Activated CD4-positive, alpha-beta T cell treated with anti-CD3 and anti-CD28 coated beads for 36 hours (primary cell): ENCODE data around the gene FOXD4L3. TPM values are rescaled to one million over a fixed set of nuclear protein-coding genes. Genes with fewer than 3 reads are reported as not detected.
"Not testable (repeated sequence)": the region's sequence is repeated elsewhere in the genome, so short reads cannot be mapped to it uniquely, and the experiment has no call there.

Experiments used
- ATAC-seq: fragments of 200-7000 bp; cut with Tn5 transposase; one replicate; pipeline ENCODE4 v1.10.0; 2021; ENCODE audit warnings: mild to moderate bottlenecking, moderate library complexity
- CTCF ChIA-PET: fragments of 350-600 bp; sonication (Branson Sonifier 250); formaldehyde crosslinking; loops from one replicate; lab custom pipeline; 2021; ENCODE audit warnings: antibody characterized with exemption; lab: Charles Lee
- POLR2A ChIA-PET: fragments of 350-600 bp; sonication (Branson Sonifier 250); formaldehyde crosslinking; loops from one replicate; lab custom pipeline; 2021; ENCODE audit warnings: antibody characterized with exemption, inconsistent platforms; lab: Charles Lee
- DNase-seq: peaks from one replicate; pipeline ENCODE4 v3.0.0-alpha.2; 2020
- H3K27ac Mint-ChIP-seq: one replicate; pipeline ENCODE4 v1.8.0; 2021; ENCODE audit warnings: mixed read lengths
- H3K27me3 Mint-ChIP-seq: one replicate; pipeline ENCODE4 v1.8.0; 2021; ENCODE audit warnings: mixed read lengths
- H3K36me3 Mint-ChIP-seq: one replicate; pipeline ENCODE4 v1.8.0; 2021; ENCODE audit warnings: low read depth, mixed read lengths
- H3K4me1 Mint-ChIP-seq: one replicate; pipeline ENCODE4 v1.8.0; 2021; ENCODE audit warnings: mixed read lengths
- H3K4me3 Mint-ChIP-seq: one replicate; pipeline ENCODE4 v1.8.0; 2021; ENCODE audit warnings: mild to moderate bottlenecking, moderate library complexity, mixed read lengths
- H3K9me3 Mint-ChIP-seq: one replicate; pipeline ENCODE4 v1.8.0; 2021; ENCODE audit warnings: low read depth, mixed read lengths
- intact Hi-C, 2 experiments: fragments of 100-400 bp; cut with DNase I in 1 of 2; cut with micrococcal nuclease in 1 of 2; formaldehyde crosslinking; loops; one replicate each; pipeline versions ENCODE4 v1.14.2 to v1.15.1; 2022 to 2024; cut with DNase I, micrococcal nuclease
- total RNA-seq, 2 experiments: library from RNA; stranded (reverse); gene quantifications; one replicate each; pipeline ENCODE4 v1.2.3, GENCODE V29; 2021

The FOXD4L3 gene
- total RNA-seq, 2 experiments from 2014 or later, result not detected

DNA sequence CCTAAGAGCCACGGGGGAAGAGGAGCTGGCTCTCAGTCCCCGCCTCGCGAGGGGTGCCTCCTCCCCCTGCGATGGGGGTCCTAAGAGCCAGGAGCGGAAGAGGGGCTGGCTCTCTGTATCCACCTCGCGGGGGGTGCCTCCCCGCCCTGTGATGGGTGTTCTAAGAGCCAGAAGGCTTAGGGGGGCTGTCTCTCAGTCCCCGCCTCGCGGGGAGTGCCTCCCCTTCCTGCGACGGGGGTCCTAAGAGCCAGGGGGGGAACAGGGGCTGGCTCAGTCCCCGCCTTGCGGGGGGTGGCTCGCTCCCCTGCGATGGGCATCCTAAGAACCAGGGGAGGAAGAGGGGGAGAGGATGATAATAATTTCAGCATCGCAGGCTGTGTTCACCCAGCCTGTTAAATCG, 21.9 kb downstream of the FOXD4L3 start:
- CTCF ChIA-PET, intact Hi-C loops, H3K4me3 Mint-ChIP-seq, H3K4me1 Mint-ChIP-seq, ATAC-seq, POLR2A ChIA-PET, H3K27me3 Mint-ChIP-seq, H3K27ac Mint-ChIP-seq, DNase-seq, H3K36me3 Mint-ChIP-seq, H3K9me3 Mint-ChIP-seq: not testable (repeated sequence)

DNA sequence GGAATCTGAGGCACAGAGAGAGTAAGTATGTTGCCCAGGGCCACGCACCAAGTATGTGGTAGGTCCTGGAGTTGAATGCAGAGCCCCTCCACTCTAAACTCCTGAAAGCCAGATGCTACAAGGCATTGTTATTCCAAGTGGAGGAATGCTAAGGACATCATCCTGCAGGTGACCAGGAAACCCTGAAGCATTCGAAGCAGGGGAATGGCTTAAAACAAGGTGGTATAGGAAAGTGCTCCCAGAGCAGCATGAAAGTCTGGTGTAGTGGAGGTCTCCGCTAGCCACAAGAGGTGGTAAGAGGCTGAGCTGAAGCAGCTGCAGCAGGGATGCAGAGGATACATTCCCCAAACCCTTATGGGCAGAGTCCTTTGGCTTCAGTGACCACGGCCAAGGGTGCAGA, 26.4 kb downstream of the FOXD4L3 start:
- H3K36me3 Mint-ChIP-seq, DNase-seq, ATAC-seq, H3K27me3 Mint-ChIP-seq, H3K27ac Mint-ChIP-seq, intact Hi-C loops, CTCF ChIA-PET, H3K4me1 Mint-ChIP-seq, POLR2A ChIA-PET, H3K4me3 Mint-ChIP-seq, H3K9me3 Mint-ChIP-seq: not testable (repeated sequence)

DNA sequence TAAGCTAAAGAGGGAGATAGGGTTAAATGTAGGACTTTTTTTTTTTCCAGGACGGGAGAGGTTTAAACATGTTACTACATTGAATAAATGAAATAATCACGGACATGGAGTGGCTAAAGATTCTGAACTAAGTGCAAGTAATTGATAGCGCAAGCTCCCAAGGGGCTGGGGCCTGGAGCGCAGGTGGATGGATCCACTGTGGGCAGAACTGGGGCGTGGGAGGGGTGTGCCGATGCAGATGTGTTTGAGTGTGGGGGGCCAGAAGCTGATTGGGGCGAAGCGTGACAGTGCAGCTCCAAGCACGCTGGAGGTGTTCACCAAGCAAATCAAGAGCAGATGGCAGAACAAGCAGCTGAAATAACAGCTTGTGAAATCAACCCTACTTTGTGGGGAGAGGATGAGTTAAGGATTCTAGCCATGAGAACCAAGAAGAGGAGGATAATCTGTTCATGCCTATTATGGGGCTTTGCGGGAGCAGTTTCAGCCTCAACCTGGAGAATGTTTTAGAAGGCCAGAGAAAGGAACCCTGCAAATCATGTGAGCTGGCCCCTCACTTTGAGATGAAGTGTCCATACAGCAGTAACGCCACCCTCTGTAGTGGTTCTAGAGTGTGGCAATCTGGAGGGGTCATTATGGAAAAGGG, 28.0 kb downstream of the FOXD4L3 start:
- H3K27me3 Mint-ChIP-seq, ATAC-seq, H3K4me1 Mint-ChIP-seq, H3K4me3 Mint-ChIP-seq, POLR2A ChIA-PET, intact Hi-C loops, DNase-seq, H3K36me3 Mint-ChIP-seq, H3K9me3 Mint-ChIP-seq, CTCF ChIA-PET, H3K27ac Mint-ChIP-seq: not testable (repeated sequence)

- CTCF ChIA-PET, H3K27me3 Mint-ChIP-seq, H3K27ac Mint-ChIP-seq, H3K9me3 Mint-ChIP-seq, intact Hi-C loops, POLR2A ChIA-PET, H3K36me3 Mint-ChIP-seq, H3K4me3 Mint-ChIP-seq, H3K4me1 Mint-ChIP-seq, DNase-seq: not testable (repeated sequence)
- ATAC-seq, result peak; percentile 39
These were observed 29.5 kb downstream of the FOXD4L3 start for GRCh38 chr9:68332122-68332521.

GRCh38 chr9:68335935-68336334, 33.3 kb downstream of the FOXD4L3 start:
- H3K27ac Mint-ChIP-seq, H3K4me1 Mint-ChIP-seq, H3K27me3 Mint-ChIP-seq, H3K4me3 Mint-ChIP-seq, intact Hi-C loops, CTCF ChIA-PET, H3K36me3 Mint-ChIP-seq, POLR2A ChIA-PET, H3K9me3 Mint-ChIP-seq: not testable (repeated sequence)
- DNase-seq (peak; percentile 13), ATAC-seq (peak; percentile 23)

DNA sequence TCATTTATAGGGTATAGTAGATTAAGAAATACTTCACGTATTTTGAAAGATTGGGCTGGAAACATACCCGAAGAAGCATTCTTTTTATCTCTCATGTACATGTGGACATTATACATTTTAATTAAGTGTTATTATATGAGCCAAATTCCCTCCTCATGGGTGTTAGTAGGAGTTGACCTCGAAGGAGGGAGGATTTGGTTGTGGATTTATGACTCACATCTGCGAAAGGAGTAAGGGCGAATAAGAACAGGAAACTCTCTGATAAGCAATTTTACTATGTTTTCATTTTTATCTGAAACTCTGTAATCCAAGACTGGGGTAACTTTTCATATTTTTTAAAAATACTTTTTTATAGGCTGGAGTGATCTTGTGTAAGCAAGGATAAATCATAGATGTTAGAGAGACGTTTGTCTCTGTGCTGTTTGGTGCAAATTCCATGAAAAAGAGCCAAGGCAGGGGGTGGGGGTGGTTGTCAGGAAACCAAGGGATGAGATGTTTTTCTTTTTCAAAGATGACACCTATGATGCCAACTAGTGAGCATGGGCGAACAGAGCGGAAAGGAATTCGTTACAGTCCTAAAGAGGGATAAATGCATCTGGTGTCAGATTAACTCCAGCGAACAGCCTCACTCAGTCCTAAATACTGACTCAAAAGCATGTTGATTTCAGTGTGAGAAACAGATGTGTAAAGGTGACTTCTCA, 34.1 kb downstream of the FOXD4L3 start:
- H3K4me3 Mint-ChIP-seq, H3K36me3 Mint-ChIP-seq, H3K9me3 Mint-ChIP-seq, intact Hi-C loops, H3K27ac Mint-ChIP-seq, CTCF ChIA-PET, DNase-seq, ATAC-seq, H3K27me3 Mint-ChIP-seq, POLR2A ChIA-PET, H3K4me1 Mint-ChIP-seq: not testable (repeated sequence)

GRCh38 chr9:68338000-68338399, 35.3 kb downstream of the FOXD4L3 start:
- ATAC-seq, intact Hi-C loops, H3K4me3 Mint-ChIP-seq, POLR2A ChIA-PET, H3K27ac Mint-ChIP-seq, H3K4me1 Mint-ChIP-seq, DNase-seq, H3K36me3 Mint-ChIP-seq, CTCF ChIA-PET, H3K9me3 Mint-ChIP-seq, H3K27me3 Mint-ChIP-seq: not testable (repeated sequence)

GRCh38 chr9:68342265-68343025, 39.8 kb downstream of the FOXD4L3 start:
- DNase-seq, POLR2A ChIA-PET, H3K27me3 Mint-ChIP-seq: not testable (repeated sequence)

GRCh38 chr9:68343242-68343641, 40.6 kb downstream of the FOXD4L3 start:
- H3K4me1 Mint-ChIP-seq, POLR2A ChIA-PET, H3K27me3 Mint-ChIP-seq, intact Hi-C loops, H3K27ac Mint-ChIP-seq, H3K36me3 Mint-ChIP-seq, H3K9me3 Mint-ChIP-seq, DNase-seq, H3K4me3 Mint-ChIP-seq, ATAC-seq, CTCF ChIA-PET: not testable (repeated sequence)

More at GRCh38 chr9:68342265-68343025, 39.8 kb downstream of the FOXD4L3 start:
- H3K27ac Mint-ChIP-seq, H3K4me1 Mint-ChIP-seq, intact Hi-C loops, H3K4me3 Mint-ChIP-seq, CTCF ChIA-PET, H3K36me3 Mint-ChIP-seq, H3K9me3 Mint-ChIP-seq: not testable (repeated sequence)
- ATAC-seq, result peak; percentile 80

DNA sequence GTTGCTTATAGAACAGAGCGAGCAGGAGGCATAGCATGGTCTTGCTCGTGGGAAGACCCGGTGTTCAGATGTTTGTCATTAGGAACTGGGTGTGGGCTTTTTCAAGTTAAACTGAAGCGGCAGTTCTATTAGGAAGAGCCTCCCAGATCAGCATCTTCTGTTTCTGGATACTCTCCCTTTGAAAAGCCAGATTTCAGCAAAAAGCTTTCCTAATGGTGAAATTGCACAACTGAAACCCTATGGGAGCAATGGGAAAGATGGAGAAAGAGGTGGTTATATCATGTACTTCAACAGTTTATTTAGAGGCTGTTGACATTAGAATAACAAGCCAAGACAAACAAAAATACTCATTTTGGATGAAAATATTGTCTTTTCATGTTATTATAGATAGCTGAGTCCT, 41.3 kb downstream of the FOXD4L3 start:
- POLR2A ChIA-PET, H3K27me3 Mint-ChIP-seq, H3K36me3 Mint-ChIP-seq, DNase-seq, ATAC-seq, H3K27ac Mint-ChIP-seq, H3K9me3 Mint-ChIP-seq, CTCF ChIA-PET, H3K4me1 Mint-ChIP-seq, H3K4me3 Mint-ChIP-seq, intact Hi-C loops: not testable (repeated sequence)

DNA sequence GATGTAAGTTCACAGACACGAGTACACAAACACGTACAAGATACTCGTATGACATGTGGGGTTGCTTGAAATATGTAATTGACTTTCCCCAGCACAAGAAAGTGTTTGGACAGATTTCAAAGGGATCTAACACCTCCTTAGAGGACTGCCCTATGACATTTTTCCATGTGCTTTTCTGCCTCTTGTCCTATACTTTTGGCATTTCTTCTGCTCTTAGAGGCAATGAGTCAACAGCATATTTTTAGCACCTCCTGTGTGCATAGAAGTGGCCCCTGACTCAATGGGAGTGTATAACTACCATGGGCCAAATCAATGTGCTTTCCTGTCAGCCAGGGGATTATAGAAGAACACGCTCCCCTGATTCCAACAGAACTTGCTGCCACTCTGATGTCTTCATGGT, 49.0 kb downstream of the FOXD4L3 start:
- H3K27me3 Mint-ChIP-seq, H3K4me3 Mint-ChIP-seq, H3K9me3 Mint-ChIP-seq, H3K36me3 Mint-ChIP-seq, ATAC-seq, H3K27ac Mint-ChIP-seq, CTCF ChIA-PET, POLR2A ChIA-PET, DNase-seq, H3K4me1 Mint-ChIP-seq: not testable (repeated sequence)
- intact Hi-C loops, result loop anchor here in 1 of 2 experiments (10.0 kb wide), 1 partner anchor 213 kb away; no protein-coding TSS in a partner anchor
